Ectodermal cell (in vitro differentiated cells): ENCODE data around the gene PCDHGC5.

ENCODE experiments used
- H3K27ac ChIP-seq: 2 replicates; pipeline ENCODE4 v1.7.0; 2013; ENCODE audit warnings: mild to moderate bottlenecking, low read depth, low read length; ENCODE audit not compliant: insufficient read depth, poor library complexity, severe bottlenecking
- H3K27me3 ChIP-seq: 2 replicates; pipeline ENCODE4 v1.7.0; 2013; ENCODE audit warnings: mild to moderate bottlenecking, low read length; ENCODE audit not compliant: insufficient read depth, control insufficient read depth, poor library complexity, severe bottlenecking
- H3K36me3 ChIP-seq: one replicate; pipeline ENCODE4 v1.7.0; 2013; ENCODE audit warnings: low read length; ENCODE audit not compliant: control insufficient read depth, insufficient read depth
- H3K4me1 ChIP-seq: one replicate; pipeline ENCODE4 v1.7.0; 2013; ENCODE audit warnings: low read length; ENCODE audit not compliant: control insufficient read depth, insufficient read depth
- H3K4me3 ChIP-seq: 2 replicates; pipeline ENCODE4 v1.7.0; 2013; ENCODE audit warnings: low read depth, low read length, control low read depth; ENCODE audit not compliant: insufficient read depth
- H3K9me3 ChIP-seq: 2 replicates; pipeline ENCODE4 v1.7.0; 2013; ENCODE audit warnings: mild to moderate bottlenecking, low read length, moderate library complexity; ENCODE audit not compliant: control insufficient read depth
- WGBS, 2 experiments: methylation state at CpG; one replicate each; pipeline ENCODE4 v1.1.7; 2013; ENCODE audit warnings: missing lambda C conversion rate in 2 of 2; 5-methylcytosine and 5-hydroxymethylcytosine counted together

Gene PCDHGC5

DNA sequence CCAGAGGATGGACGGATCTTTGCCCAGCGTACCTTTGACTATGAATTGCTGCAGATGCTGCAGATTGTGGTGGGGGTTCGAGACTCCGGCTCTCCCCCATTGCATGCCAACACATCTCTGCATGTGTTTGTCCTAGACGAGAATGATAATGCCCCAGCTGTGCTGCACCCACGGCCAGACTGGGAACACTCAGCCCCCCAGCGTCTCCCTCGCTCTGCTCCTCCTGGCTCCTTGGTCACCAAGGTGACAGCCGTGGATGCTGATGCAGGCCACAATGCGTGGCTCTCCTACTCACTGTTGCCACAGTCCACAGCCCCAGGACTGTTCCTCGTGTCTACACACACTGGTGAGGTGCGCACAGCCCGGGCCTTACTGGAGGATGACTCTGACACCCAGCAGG is 1.9 kb downstream of the PCDHGC5 start:
- Histone ChIP-seq H3K4me3 (no peak overlapping the region), H3K36me3 (peaks cover 43% of the 10 kb centered on the region), H3K9me3 (no peaks in the 10 kb centered on the region), H3K27me3 (no peaks in the 10 kb centered on the region), H3K27ac (no peak overlapping the region), H3K4me1 (peaks cover 41% of the 10 kb centered on the region)
- WGBS, 2 experiments, result 95 to 96% methylated on average over 13 of the region's 13 CpGs

DNA sequence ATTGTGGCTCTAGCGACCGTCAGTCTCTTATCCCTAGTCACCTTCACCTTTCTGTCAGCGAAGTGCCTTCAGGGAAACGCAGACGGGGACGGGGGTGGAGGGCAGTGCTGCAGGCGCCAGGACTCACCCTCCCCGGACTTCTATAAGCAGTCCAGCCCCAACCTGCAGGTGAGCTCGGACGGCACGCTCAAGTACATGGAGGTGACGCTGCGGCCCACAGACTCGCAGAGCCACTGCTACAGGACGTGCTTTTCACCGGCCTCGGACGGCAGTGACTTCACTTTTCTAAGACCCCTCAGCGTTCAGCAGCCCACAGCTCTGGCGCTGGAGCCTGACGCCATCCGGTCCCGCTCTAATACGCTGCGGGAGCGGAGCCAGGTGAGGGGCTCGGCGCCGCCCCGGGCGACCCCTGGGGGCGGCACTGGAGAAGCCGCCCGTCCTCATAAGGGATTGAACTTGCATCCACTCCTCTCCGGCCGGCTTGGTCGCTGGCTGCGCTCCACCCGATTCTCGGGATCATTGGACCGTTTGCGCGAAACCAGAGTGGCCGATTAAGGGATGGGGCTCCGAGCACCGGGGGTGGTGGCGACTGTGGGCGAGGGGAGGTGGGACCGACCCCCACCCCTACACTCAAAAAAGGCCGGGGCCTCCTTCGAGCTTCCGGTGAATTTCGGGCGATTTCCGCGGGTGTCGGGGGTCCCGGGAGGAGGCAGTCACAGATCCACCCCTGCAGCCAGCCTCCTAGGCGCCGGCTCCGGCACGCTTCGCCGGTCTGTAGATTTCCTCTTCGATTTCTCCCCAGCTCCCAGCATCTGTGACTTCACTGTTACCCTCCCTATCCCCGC is 2.7 kb downstream of the PCDHGC5 start:
- Histone ChIP-seq H3K4me1 (peaks cover 48% of the 10 kb centered on the region), H3K9me3 (no peaks in the 10 kb centered on the region), H3K36me3 (peaks cover 43% of the 10 kb centered on the region), H3K27ac (no peak overlapping the region), H3K27me3 (no peaks in the 10 kb centered on the region), H3K4me3 (no peak overlapping the region)
- WGBS, 2 experiments, result 94 to 95% methylated on average over 66 of the region's 66 CpGs

GRCh38 chr5:141492168-141492885 is 3.4 kb downstream of the PCDHGC5 start:
- peaks cover 35% of the 10 kb centered on the region for H3K36me3 ChIP-seq
- H3K4me1 ChIP-seq, result peaks cover 43% of the 10 kb centered on the region
- no peak overlapping the region for H3K27ac ChIP-seq
- no peak overlapping the region for H3K4me3 ChIP-seq
- WGBS, 2 experiments, result 93 to 95% methylated on average over 68 of the region's 68 CpGs
- no peaks in the 10 kb centered on the region for H3K27me3 ChIP-seq
- H3K9me3 ChIP-seq, result no peaks in the 10 kb centered on the region

DNA sequence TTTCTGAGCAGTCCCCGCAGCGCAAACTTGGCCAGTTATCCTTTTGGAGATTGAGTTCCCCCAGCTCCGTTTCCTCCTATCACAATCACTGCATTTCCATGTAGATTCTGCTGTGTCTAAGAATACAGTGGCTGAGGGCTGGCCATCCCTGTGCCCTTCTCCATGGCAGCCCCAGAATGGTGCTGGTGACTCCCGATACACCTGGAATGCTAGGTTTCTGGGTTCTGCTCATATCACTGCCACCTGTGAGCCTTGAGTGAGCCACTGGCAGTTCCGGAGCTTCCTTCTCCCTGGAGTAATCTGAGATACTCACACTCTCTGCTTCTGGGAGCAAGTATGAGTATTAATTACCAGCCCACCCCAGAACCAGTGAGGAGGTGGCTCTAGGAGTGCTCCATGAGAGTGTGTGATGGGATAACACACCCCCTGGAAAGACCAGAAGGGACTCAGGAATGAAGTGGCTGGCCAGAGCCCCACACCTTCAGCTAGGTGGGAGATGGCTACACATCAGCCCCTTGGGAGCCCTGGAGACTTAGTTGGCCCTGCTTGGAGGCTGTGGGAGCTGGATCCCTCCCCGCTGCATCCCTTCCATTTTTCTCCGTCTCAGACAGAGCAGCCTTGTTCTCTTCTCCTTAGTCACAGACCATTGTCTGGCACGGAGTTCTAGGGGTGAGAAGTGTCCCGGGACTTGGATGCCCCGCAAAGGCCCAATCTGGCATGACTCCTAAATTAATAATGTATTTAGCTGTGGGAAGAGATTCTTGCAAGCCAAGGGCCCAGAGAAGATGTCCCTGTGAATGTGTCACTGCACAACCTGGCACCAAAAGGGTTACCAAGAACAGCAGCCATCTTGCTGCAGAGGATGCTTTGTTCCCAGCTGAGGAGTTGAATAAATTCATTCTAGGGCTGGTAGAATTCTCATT is 4.9 kb downstream of the PCDHGC5 start:
- Histone ChIP-seq H3K9me3 (no peaks in the 10 kb centered on the region), H3K27me3 (no peaks in the 10 kb centered on the region), H3K4me1 (peaks cover 36% of the 10 kb centered on the region), H3K4me3 (no peak overlapping the region), H3K36me3 (peaks cover 30% of the 10 kb centered on the region), H3K27ac (peak overlapping the region; percentile 92)
- WGBS, 2 experiments, result 86 to 89% methylated on average over 10 of the region's 10 CpGs

DNA sequence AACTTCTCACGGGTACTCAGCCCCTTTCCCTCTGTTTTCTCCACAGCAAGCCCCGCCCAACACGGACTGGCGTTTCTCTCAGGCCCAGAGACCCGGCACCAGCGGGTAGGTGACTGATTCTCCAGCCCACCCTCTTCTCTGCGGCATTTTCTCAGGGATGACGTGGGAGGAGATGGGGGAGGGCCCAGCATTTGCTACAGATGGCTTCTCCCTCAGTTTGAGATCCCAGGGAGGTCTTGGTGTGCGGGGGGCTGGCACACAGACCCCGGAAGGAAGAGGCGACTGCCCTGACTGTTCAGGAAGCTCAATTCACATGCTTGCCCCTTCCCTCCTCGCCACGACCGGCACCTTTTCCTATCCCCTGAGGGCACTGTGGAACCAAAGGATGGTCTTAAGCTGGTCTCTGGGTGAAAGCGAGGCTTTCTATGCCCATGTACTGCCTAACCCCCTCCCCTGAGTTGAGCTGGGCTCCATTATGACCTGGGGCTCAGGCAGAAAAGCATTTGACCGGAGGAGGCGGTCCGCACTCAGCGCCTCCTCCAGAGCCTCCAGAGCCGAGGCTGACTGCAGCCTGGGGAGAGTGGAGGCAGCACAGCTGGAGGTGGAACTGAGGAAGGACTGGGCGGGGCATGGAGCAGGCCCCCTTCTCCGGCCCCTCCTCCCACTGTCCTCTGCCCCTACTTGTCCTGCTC is 6.0 kb downstream of the PCDHGC5 start:
- 9 to 12% methylated on average over 22 of the region's 22 CpGs for WGBS, 2 experiments
- Histone ChIP-seq H3K4me1 (peaks cover 36% of the 10 kb centered on the region), H3K27me3 (no peaks in the 10 kb centered on the region), H3K27ac (peak overlapping the region; percentile 92), H3K36me3 (peaks cover 21% of the 10 kb centered on the region), H3K4me3 (peak overlapping the region; percentile 14), H3K9me3 (no peaks in the 10 kb centered on the region)

- no peaks in the 10 kb centered on the region for H3K27me3 ChIP-seq
- H3K27ac ChIP-seq, result peak overlapping the region; percentile 92
- peaks cover 18% of the 10 kb centered on the region for H3K36me3 ChIP-seq
- H3K4me3 ChIP-seq, result no peak overlapping the region
- H3K4me1 ChIP-seq, result peaks cover 36% of the 10 kb centered on the region
- 25 to 26% methylated on average over 8 of the region's 8 CpGs for WGBS, 2 experiments
- H3K9me3 ChIP-seq, result no peaks in the 10 kb centered on the region
Measured at GRCh38 chr5:141495453-141495811, 6.6 kb downstream of the PCDHGC5 start.

- Histone ChIP-seq H3K4me1 (peaks cover 36% of the 10 kb centered on the region), H3K27ac (peak overlapping the region; percentile 92), H3K4me3 (no peak overlapping the region), H3K36me3 (peaks cover 12% of the 10 kb centered on the region), H3K9me3 (no peaks in the 10 kb centered on the region), H3K27me3 (no peaks in the 10 kb centered on the region)
- 13 to 15% methylated on average over 4 of the region's 4 CpGs for WGBS, 2 experiments
Measured at GRCh38 chr5:141496038-141496437, 7.2 kb downstream of the PCDHGC5 start.

GRCh38 chr5:141501761-141502160 is 12.9 kb downstream of the PCDHGC5 start:
- peaks cover 7% of the 10 kb centered on the region for H3K4me1 ChIP-seq
- peaks cover 7% of the 10 kb centered on the region for H3K36me3 ChIP-seq
- H3K27me3 ChIP-seq, result no peaks in the 10 kb centered on the region
- H3K4me3 ChIP-seq, result no peak overlapping the region
- H3K27ac ChIP-seq, result no peak overlapping the region
- no peaks in the 10 kb centered on the region for H3K9me3 ChIP-seq
- WGBS, 2 experiments, result 73 to 78% methylated on average over 5 to 7 of the region's 7 CpGs

DNA sequence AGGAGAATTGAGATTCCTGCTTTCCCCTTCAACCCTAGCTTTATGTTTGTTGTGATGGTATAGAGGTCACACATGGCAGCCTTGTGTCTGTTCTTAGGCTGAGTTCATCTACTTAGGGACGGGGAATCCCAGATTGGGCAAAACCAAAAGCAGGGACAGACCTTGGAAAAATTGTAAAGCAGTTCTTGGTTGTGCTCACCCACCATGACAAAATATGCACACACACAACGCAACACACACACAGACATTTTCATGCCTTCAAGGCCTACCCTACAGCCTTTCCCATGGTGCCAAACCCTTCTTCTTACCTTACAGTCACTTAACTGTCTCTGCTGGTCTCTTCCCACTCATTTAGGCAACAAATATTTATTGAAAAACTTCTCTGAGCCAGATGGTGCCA is 14.8 kb downstream of the PCDHGC5 start:
- Histone ChIP-seq H3K27ac (no peak overlapping the region), H3K9me3 (no peaks in the 10 kb centered on the region), H3K4me3 (no peak overlapping the region), H3K27me3 (no peaks in the 10 kb centered on the region), H3K4me1 (peaks cover 24% of the 10 kb centered on the region), H3K36me3 (peaks cover 7% of the 10 kb centered on the region)
- WGBS, 2 experiments, result 96 to 97% methylated on average over 2 of the region's 2 CpGs
